Measurements from ENCODE around the gene LTN1.
"Not testable (repeated sequence)": the region's sequence is repeated elsewhere in the genome, so short reads cannot be mapped to it uniquely, and the experiment has no call there.

The LTN1 gene, protein sequence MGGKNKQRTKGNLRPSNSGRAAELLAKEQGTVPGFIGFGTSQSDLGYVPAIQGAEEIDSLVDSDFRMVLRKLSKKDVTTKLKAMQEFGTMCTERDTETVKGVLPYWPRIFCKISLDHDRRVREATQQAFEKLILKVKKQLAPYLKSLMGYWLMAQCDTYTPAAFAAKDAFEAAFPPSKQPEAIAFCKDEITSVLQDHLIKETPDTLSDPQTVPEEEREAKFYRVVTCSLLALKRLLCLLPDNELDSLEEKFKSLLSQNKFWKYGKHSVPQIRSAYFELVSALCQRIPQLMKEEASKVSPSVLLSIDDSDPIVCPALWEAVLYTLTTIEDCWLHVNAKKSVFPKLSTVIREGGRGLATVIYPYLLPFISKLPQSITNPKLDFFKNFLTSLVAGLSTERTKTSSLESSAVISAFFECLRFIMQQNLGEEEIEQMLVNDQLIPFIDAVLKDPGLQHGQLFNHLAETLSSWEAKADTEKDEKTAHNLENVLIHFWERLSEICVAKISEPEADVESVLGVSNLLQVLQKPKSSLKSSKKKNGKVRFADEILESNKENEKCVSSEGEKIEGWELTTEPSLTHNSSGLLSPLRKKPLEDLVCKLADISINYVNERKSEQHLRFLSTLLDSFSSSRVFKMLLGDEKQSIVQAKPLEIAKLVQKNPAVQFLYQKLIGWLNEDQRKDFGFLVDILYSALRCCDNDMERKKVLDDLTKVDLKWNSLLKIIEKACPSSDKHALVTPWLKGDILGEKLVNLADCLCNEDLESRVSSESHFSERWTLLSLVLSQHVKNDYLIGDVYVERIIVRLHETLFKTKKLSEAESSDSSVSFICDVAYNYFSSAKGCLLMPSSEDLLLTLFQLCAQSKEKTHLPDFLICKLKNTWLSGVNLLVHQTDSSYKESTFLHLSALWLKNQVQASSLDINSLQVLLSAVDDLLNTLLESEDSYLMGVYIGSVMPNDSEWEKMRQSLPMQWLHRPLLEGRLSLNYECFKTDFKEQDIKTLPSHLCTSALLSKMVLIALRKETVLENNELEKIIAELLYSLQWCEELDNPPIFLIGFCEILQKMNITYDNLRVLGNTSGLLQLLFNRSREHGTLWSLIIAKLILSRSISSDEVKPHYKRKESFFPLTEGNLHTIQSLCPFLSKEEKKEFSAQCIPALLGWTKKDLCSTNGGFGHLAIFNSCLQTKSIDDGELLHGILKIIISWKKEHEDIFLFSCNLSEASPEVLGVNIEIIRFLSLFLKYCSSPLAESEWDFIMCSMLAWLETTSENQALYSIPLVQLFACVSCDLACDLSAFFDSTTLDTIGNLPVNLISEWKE (N-terminal part only)

DNA sequence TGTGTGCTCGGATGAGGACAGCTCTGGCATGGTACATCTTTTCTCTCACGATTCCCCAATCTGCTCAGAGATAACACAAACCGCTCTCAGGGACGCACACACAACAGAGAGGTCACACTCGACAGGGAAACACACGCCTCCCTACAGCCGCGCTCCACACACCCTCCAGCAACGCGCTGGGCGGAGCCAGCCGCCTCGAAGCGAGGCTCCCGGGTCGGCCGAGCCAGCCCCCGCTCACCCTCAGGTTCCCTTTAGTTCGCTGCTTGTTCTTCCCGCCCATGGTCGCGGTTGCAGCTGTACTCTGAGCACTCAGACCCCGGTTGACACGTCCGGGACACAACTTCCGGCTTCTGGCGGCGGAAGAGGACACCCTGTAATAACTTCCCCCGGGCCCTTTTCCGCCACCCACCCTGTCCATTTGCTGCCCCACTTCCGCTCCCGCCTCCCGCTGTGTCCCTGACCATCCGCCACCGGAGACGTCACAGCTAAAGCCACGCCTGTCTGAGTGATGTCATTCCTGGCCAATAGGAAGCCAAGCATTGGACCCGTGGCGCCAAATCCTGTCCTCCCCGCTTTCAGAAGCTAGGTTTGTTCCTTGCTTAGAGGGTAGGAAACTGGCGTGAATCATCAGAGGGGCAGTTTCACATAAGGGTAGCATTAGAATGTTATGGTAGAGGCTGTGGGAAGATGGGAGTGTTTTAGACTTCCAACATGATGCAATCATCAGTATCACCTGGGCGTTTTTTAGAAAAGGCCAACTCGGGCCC is at the start of gene LTN1:
Gene LTN1, minus strand, starts transcription at position 352 of the 767 bp plus-strand sequence. Its CDS starts 72 bp downstream, at position 280.
- peak; percentile 99 for FAIRE-seq

DNA sequence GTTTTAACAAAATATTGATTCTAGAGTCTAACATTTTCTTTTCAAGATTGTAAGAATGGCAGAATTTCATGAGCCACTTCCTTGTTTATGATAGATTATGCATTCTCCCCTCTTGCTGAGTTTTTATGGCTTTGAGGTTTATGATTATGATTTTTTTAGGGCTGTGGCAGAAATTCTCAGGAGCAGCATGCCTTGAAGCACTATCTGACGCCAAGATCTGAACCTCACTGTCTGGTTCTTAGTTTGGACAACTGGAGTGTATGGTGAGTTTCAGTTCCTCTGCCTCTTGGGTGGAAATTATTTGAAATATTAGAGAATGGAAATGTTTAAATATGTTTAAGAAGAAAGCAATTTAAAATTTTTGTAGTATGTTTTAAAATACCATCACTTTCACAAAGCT is 42.0 kb upstream of the LTN1 start:
- no peak for FAIRE-seq

DNA sequence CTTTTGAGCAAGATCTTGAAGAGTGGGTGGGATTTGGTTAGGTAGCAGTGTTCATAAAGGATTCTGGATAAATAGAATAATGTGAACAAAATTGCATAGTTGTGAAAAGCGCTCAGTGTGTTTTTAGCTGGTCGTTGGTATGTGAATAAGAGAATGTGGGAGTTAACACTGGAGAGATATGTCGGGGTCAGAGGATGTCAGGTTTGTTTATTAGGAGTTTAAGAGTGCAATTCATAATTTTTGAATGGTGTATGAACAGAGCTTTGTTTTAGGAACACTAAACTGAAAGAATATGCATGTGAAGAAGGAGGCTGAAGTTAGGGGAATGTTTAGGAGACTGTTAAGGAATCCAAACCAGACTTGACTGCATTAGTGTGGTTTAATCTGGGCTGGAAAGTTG is 41.2 kb upstream of the LTN1 start:
- no peak for FAIRE-seq

DNA sequence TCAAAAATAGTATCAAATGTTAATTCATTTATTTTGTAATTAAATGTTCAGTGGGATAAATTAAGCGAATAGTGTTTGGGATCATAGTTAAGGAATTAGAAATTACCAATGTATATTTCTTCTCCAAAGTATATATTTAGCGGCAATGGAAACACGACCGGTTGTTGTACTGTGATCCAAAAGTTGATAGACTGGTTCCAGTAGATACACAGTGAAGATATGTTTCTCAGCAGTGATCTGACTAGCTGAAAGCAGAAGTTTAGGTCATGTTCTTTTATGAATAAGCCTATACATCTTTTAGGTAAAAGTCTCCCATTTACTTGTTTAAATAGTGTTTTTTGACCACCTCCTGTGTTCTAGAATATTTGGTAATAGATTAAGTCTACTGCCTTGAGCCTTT is 40.6 kb upstream of the LTN1 start:
- FAIRE-seq = no peak

DNA sequence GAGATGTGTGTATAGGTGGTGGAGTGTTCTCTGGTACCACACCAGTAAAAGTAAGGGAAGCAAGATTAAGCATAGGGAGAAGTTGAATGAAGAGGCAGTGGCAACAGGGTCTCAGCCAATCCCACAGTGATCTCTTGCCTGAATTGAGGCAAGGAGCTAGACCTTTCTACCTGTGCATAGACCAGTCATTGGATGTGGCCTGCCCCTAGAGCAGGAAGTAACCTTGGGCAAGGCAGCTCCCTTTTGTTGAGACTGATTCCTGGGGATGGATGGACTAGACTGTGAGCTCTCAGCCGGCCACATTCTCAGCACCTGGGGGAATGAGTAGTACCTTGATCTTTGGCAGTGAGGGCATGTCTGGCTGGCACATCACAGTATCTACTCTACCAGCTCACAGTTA is 38.2 kb upstream of the LTN1 start:
- no peak for FAIRE-seq

DNA sequence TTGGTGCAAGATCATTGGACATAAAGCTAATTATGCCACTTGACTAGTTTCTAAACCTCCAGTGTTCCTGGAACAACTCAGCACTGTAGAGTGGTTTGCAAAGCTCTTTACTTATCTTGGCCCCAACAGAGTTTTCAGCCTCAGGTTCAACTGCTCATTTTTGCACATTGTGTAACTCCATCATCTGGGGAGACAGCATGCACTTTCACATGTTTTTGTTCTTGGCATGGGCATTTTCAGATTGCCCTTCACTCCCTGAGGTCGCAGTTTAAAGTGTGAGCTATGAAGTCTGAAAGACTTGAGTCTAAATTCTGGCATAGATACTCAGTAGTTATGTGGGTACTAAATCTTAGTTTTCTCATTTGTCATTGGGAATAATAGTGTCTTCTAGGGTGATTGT is 36.8 kb upstream of the LTN1 start:
- FAIRE-seq = no peak

DNA sequence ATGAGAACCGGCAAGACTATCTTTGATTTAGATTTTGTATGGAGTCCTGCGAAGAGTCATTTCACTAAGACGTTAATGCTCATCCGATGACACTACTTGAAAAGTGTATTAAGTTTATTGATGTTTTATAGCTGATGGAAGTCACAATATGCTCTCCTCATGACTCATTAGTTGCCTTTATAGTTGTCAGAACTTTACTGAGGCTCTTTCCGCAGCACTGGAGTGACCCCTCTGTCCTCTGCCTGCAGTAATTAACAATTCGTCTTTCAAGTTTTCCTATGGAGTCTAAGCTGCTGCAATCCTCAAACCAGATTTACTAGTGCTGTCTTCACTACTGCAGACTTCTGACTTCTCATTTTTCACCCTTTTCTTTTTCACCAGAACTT is 32.6 kb upstream of the LTN1 start:
- no peak for FAIRE-seq

DNA sequence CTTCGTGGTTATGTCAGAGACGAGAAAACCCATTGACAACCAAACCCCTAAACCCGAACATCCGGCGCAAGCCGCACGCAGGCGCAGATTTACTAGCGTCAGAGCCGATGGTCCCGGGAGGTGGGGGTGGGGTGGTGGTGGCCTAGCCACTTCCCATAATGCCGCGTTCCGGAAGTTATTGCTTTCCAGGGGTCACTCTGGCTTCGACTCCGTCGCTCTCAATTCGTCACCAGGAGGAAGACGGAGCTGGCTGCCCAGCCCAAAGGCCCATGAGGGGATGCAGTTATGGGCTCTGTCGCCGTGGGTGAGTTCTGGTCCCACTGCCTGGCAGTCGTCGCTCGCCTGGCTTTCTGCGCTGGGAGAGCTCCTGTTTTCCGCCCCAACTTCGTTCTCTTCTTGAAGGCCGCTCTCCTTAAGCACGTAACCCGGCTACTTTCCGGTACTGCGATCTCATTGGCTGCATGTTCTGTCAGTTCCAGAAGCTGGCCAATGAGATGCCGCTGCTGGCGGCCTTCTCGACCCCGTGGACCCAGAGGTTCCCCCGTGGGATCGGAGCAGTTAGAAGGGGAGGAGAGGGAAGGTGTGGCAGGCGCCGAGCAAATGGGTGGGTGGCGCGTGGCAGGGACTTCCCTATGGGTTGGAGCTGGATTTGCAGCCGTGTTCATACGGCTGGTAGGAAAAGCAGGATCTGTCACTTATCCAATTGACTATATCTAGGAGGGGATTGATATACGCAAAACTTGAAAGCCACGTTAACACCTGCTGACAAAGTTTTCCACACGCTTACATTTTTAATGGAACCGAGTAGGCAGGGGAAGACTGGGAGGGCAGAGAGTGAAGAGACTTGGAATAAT is 32.0 kb upstream of the LTN1 start, which contains the start of gene USP16:
Gene USP16, plus strand, starts transcription at position 195 of the 854 bp plus-strand sequence. CDS start 3,246 bp downstream, outside the sequence.
- peak; percentile 97 for FAIRE-seq

DNA sequence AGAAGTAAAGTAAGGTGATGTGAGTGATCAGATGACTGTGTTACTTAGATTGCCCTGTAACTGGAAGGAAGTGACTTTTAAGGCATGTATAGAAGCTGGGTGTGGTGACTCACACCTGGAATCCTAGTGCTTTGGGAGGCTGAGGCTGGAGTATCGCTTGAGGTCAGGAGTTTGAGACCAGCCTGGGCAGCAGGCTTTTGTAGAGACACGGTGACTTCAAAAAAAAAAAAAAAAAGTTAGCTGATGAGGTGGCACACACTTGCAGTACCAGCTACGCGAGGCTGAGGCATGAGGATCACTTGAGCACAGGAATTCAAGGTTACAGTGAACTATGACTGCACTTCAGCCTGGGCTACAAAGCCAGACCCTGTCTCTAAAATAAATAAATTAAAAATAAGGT is 29.5 kb upstream of the LTN1 start:
- FAIRE-seq = no peak

DNA sequence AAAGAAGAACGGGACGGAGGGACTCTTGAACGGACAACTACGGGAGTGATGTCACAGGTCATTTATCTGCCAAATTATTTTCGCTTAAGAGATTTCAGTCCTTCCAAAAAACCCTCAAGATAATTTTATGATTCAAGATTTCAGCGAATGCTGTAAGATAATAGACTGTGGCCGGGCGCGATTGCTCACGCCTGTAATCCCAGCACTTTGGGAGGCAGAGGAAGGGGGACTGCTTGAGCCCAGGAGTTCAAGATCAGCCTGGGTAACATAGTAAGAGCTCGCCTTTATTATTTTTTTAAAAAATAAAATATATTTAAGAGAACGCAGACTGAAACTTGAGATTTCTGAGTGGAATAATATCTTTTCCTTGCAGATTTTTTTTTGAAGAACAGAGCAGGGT is 25.9 kb upstream of the LTN1 start:
- FAIRE-seq = no peak

DNA sequence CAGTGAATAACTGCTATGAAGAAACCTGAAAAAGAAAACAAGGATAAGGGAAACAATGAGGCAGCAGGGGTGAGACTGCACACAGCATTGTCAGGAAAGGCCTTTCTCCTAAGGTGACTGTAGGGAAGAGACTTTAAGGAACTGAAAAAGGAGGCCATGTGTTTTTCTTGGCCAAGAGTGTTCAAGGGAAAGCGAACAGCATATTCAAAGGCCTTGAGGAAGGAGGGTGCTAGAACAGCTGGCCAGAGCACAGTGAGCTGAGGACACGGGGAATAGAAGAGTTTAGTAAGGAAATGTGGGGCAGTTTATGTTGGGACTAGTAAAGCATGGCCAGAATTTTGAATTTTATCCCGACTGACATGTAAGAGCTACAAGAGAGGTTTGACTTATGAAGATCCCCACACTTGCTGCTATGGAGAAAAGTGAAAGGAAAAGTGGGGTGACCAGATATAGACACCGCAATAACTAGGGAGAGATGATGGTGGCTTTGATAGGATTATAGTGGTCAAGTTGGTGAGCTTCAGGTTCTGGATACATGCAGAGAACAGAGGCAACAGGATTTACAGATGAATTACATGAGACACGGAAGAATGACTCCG is 25.1 kb upstream of the LTN1 start:
- FAIRE-seq = no peak

DNA sequence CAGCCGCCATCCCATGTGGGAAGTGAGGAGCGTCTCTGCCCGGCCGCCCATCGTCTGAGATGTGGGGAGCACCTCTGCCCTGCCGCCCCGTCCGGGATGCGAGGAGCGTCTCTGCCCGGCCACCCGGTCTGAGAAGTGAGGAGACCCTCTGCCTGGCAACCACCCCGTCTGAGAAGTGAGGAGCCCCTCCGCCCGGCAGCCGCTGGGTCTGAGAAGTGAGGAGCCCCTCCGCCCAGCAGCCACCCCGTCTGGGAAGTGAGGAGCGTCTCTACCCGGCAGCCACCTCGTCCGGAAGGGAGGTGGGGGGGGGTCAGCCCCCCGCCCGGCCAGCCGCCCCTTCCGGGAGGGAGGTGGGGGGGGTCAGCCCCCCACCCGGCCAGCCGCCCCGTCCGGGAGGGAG is 18.6 kb upstream of the LTN1 start:
- not testable (repeated sequence) for FAIRE-seq

DNA sequence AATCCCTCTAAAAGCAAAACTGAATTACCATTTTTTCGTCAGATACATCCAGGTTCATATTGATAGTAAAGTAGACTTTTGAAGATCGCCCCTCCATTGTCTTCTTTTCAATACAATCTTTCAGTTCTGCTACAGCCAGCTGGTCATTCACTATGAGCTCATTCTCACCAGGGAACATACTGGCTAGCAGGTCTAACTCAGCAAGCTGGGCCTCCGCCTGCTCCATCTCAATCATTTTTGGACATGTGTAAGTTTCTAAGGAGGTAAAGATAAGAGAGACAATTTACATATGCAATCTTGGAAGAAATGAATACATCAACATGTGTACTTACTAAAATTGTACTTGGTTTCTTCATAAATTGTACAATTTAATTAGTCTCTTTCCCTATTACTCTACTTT is 15.7 kb upstream of the LTN1 start:
- FAIRE-seq = no peak

DNA sequence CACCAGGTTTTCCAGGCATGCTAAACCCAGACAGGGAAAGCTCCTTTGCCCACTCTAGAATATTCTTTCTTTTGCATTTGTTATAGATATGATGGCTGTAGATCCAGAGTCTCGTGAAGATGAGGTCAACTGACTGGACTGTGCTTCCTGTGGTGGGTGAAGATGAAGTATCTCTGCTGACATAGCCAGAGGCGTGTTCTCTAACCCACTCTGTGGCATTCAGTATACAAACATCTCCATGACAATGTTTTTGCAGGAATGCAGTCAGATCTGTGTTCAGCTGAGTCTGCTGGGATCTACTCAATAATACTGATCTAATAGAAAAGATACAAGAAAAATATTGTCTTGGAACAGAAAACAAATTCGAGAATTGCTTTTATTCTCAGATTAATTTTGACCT is 15.1 kb upstream of the LTN1 start:
- FAIRE-seq = no peak

DNA sequence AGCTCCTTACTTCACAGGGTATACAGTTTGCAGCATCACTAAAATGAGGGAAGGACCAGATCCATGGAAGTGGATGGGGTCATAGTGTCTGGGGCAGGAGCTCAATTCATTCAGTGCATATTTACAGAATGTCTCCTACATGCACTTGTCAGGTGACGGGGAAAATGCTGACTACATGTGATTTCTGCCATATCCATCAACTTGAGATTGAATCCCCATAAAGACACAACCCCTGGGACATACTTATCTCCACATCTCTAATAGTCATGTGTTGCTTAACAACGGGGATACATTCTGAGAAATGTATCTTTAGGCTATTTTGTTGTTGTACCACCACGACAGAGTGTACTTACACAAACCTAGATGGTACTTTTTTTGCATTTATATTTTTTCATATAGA is 14.5 kb upstream of the LTN1 start:
- FAIRE-seq = no peak

DNA sequence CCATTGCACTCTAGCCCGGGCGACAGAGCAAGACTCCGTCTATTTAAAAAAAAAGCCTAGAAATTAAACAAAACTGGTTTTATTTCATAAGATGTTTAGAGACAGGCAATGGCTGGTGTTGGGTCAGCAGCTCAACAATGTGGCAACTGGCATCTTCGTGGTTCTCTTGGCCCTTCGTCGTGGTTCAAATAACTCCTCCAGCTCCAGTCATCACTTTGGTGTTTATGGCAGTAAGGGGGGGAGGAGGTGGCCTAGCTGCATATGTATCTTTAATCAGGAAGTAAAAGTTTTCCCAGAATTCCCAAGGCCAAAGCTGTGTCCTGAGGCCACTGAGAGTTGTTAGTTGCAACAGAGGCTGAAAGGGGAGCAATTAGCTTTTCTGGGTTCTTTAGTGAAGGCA is 13.0 kb upstream of the LTN1 start:
- no peak for FAIRE-seq

DNA sequence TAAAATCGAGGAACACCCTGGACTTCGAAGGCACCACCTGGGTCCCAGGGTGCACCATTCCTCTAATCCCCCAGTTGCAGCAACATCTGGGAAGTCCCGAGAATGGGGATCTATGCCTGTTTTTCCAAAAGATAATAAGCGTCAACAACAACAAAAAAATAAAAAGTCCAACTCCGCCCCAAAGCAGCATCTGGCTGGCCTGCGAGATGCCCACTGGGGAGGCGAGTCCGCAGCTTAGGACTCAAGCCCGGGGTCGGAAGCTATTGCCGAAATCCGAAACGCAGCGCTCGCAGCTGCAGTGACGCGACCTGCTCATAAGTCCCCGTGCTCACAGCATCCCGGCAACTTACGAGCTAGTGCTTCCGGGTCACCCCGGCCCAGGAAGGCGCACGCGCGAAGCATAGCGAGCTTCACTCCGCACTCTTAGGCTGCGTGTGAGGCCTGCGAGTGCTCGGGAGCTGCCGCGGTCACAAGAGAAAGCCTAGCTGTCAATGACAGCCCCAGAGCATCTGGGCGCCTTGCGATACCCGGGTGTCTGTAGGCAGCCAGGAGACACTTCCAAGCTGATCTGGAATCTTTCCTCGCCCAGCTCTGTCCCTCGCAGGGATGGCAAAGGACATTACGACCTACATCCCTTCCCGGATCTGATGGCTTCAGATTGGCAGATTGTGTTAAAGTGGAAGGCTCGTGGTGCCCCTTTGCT is 9.9 kb upstream of the LTN1 start:
- peak; percentile 97 for FAIRE-seq

DNA sequence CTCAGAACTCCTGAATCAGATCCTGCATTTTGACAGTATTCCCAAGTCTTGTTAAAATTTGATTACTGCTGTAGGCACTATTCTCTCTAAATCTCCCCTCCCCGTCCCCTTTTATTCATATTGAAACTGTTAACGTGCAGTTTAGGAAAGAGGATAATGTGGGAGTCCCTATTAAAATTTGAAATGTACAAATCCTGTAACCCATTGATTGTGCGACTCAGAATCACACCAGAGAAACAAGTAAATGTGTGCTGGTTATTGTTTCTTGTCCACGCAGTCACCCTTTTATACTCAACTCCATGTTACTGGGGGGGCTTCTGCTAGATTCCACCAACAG is 584 bp upstream of the LTN1 start:
- no peak for FAIRE-seq

DNA sequence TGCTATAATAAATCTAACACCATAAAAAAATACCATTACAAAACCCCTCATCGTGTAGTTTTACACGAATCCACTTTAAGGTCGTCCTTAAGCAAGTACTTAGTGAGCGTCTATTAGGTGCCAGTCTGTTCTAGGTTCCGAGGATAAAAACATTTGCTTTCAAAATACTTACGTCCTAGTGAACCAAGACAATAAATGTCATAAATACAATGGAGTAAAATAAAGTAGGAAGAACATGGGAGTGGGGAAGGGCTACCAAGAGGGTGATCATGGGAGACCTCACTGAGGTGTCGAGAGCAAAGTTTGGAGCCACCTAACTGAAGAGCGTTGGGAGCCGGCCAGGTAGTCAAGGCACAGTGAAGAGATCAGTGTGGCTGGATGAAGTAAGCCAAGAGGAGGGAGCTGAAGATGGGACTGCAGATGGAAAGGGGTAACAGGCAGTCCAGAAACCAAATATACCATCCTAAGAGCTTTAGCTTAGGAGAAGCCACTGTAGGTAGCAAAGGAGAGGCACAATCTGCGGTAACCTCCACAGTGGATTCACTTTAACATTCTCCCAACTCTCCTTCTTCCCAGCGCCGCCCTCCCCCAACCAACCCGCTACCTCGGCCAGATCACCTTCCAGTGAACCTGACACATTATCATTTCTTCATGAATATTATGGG is 684 bp downstream of the LTN1 start:
- FAIRE-seq = no peak

DNA sequence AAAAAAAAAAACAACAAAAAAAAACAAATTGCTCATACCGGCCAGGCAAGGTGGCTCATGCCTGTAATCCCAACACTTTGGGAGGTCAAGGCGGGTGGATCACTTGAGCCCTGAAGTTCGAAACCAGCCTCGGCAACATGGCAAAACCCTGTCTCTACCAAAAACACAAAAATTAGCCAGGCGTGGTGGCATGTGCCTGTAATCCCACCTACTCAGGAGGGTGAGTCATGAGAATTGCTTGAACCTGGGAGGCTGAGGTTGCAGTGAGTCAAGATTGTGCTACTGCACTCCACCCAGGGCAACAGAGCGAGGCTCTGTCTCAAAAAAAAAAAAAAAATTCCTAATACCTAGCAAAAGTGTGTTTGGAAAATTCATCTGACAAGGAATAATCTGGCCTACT is 4.5 kb downstream of the LTN1 start:
- not testable (repeated sequence) for FAIRE-seq
